DOHH2 (cell line): Measurements from ENCODE around the gene NME7.

Experiments used
- EZH2phosphoT487 ChIP-seq: fragments of 200-600 bp; sonication (generic); IDR thresholded peaks from 2 replicates; pipeline ENCODE4 v1.6.1; 2017; ENCODE audit warnings: borderline replicate concordance, mild to moderate bottlenecking, antibody characterized with exemption, low read length, moderate library complexity, mixed read lengths
- TF ChIP-seq, protein P1 (sequence below): fragments of 200-600 bp; sonication (generic); IDR thresholded peaks from one replicate; pipeline ENCODE4 v1.5.1; 2014; ENCODE audit warnings: antibody characterized with exemption, mild to moderate bottlenecking, low read depth, low read length; ENCODE audit not compliant: poor library complexity, severe bottlenecking

GRCh38 chr1:169300854-169301253 lies 66.7 kb downstream of the NME7 start:
- TF ChIP-seq, protein P1, sequence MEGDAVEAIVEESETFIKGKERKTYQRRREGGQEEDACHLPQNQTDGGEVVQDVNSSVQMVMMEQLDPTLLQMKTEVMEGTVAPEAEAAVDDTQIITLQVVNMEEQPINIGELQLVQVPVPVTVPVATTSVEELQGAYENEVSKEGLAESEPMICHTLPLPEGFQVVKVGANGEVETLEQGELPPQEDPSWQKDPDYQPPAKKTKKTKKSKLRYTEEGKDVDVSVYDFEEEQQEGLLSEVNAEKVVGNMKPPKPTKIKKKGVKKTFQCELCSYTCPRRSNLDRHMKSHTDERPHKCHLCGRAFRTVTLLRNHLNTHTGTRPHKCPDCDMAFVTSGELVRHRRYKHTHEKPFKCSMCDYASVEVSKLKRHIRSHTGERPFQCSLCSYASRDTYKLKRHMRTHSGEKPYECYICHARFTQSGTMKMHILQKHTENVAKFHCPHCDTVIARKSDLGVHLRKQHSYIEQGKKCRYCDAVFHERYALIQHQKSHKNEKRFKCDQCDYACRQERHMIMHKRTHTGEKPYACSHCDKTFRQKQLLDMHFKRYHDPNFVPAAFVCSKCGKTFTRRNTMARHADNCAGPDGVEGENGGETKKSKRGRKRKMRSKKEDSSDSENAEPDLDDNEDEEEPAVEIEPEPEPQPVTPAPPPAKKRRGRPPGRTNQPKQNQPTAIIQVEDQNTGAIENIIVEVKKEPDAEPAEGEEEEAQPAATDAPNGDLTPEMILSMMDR, result no peak
- no peak for TF ChIP-seq EZH2phosphoT487
